Smooth muscle cell of the pulmonary artery (primary cell): ENCODE measurements around the gene KPRP. TPM values are rescaled to one million over a fixed set of nuclear protein-coding genes. Genes with fewer than 3 reads are reported as not detected.

Experiments used
- total RNA-seq: library from RNA; depleted of rRNA; stranded (reverse); fragments of >200 nt; gene quantifications from 2 replicates; pipeline ENCODE4 v1.2.3, GENCODE V29; 2014

Gene KPRP
- not detected in 2 replicates for total RNA-seq

GRCh38 chr1:152757747-152758146 is at the start of gene KPRP:
TSS of gene KPRP (plus strand) at chr1:152758025. CDS start at chr1:152759589, 1,564 bp downstream.

GRCh38 chr1:152774875-152775274 is 17.1 kb downstream of the KPRP start, which contains the start of gene LCE1F:
TSS of gene LCE1F (plus strand) at chr1:152775140. CDS start at chr1:152776372, 1,232 bp downstream.

GRCh38 chr1:152786077-152786476 is 28.3 kb downstream of the KPRP start, which contains the start of gene LCE1E:
TSS of gene LCE1E (plus strand) at chr1:152786257. CDS start at chr1:152787300, 1,043 bp downstream.

GRCh38 chr1:152796421-152796820 is 38.6 kb downstream of the KPRP start, which contains the start of gene LCE1D:
TSS of gene LCE1D (plus strand) at chr1:152796721. CDS start at chr1:152797795, 1,074 bp downstream.

GRCh38 chr1:152806576-152806975 is 48.8 kb downstream of the KPRP start, which contains the start of gene LCE1C:
TSS of gene LCE1C (minus strand) at chr1:152806651. CDS start at chr1:152805478, 1,173 bp downstream.

Other genes starting within 250 kb of the KPRP start
- gene LCE5A, start 247.2 kb upstream of the KPRP start, total RNA-seq = not detected in 2 replicates
- gene CRCT1, start 243.5 kb upstream of the KPRP start, total RNA-seq = not detected in 2 replicates
- gene LCE3E, start 191.2 kb upstream of the KPRP start, total RNA-seq = not detected in 2 replicates
- gene LCE3D, start 177.5 kb upstream of the KPRP start, total RNA-seq = not detected in 2 replicates
- not detected in 2 replicates for gene LCE3C, start 157.8 kb upstream of the KPRP start, total RNA-seq
- gene LCE3B, start 144.2 kb upstream of the KPRP start, total RNA-seq = not detected in 2 replicates
- not detected in 2 replicates for gene LCE3A, start 134.9 kb upstream of the KPRP start, total RNA-seq
- gene LCE2D, start 94.6 kb upstream of the KPRP start, total RNA-seq = not detected in 2 replicates
- not detected in 2 replicates for gene LCE2C, start 82.7 kb upstream of the KPRP start, total RNA-seq
- gene LCE2B, start 71.9 kb upstream of the KPRP start, total RNA-seq = not detected in 2 replicates
- gene LCE2A, start 59.7 kb upstream of the KPRP start, total RNA-seq = not detected in 2 replicates
- gene LCE4A, start 49.9 kb upstream of the KPRP start, total RNA-seq = not detected in 2 replicates
- not detected in 2 replicates for gene LCE1F, start 17.1 kb downstream of the KPRP start, total RNA-seq
- gene LCE1E, start 28.2 kb downstream of the KPRP start, total RNA-seq = not detected in 2 replicates
- gene LCE1D, start 38.7 kb downstream of the KPRP start, total RNA-seq = not detected in 2 replicates
- gene LCE1C, start 48.6 kb downstream of the KPRP start, total RNA-seq = not detected in 2 replicates
- not detected in 2 replicates for gene LCE1B, start 53.9 kb downstream of the KPRP start, total RNA-seq
- not detected in 2 replicates for gene LCE1A, start 69.4 kb downstream of the KPRP start, total RNA-seq
- gene LCE6A, start 84.8 kb downstream of the KPRP start, total RNA-seq = not detected in 2 replicates
- not detected in 2 replicates for gene LCE7A, start 102.0 kb downstream of the KPRP start, total RNA-seq
- gene SMCP, start 120.3 kb downstream of the KPRP start, total RNA-seq = not detected in 2 replicates
- not detected in 2 replicates for gene IVL, start 150.5 kb downstream of the KPRP start, total RNA-seq
- gene SPRR5, start 189.2 kb downstream of the KPRP start, total RNA-seq = not detected in 2 replicates
- not detected in 2 replicates for gene SPRR4, start 212.6 kb downstream of the KPRP start, total RNA-seq
- gene SPRR1A, start 226.1 kb downstream of the KPRP start, total RNA-seq = not detected in 2 replicates
- gene SPRR3, start 243.7 kb downstream of the KPRP start, total RNA-seq = not detected in 2 replicates